EH (cell line): ENCODE data around the gene PSORS1C2.
"Not testable (repeated sequence)": the region's sequence is repeated elsewhere in the genome, so short reads cannot be mapped to it uniquely, and the experiment has no call there.

Source experiments
- DNase-seq: peaks from one replicate; pipeline ENCODE4 v3.0.0-alpha.2; 2015; ENCODE audit warnings: low read depth

PSORS1C2 gene

DNA sequence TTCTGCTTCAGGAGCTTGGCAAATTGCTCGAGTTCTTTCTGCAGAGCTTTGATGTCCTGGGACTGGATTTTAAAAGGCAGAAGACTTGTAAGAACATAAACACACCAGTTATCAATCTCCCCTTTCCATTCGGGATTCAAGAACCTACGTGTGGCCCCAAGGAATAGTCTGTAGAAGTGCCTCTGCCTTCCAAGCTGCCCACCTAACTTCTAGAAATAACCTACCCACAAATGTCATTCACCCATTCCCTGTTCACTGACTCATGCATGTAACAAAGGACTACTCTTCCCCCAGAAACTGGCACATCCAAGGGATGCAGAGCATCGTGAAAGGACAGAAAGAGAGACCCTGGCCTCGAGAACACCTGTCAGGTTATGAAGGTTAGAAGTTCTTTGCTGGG lies 27.1 kb upstream of the PSORS1C2 start:
- no peak for DNase-seq

DNA sequence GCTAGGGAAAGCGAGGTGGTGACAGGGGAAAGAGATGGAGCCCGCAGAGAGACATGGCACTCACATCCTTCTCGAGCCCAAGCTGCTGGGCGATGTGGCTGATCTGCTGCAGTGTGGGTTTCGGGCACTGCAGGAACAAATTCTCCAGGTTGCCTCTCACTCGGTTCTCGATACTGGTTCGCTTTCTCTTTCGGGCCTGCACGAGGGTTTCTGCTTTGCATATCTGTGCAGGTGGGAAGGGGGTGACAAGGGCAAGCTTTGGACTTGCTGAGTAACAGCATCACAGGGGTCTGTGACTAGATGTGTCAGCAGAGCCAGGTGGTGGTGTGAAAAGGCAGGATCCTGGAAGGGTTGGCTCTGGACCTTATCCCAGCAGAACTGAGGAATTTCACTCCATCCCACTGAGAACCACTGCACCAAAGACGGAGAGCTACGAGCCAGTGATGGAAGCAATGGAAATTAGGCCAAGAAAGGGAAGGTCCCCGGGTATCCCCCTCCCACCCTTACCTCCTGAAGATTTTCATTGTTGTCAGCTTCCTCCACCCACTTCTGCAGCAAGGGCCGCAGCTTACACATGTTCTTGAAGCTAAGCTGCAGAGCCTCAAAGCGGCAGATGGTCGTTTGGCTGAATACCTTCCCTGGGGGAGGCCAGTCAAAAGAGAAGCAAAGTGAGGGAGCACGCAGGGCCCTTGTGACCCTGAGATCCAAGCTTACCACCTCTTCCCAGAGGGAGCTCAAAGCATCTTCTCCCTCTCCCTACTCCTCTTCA lies 26.4 kb upstream of the PSORS1C2 start:
- not testable (repeated sequence) for DNase-seq

DNA sequence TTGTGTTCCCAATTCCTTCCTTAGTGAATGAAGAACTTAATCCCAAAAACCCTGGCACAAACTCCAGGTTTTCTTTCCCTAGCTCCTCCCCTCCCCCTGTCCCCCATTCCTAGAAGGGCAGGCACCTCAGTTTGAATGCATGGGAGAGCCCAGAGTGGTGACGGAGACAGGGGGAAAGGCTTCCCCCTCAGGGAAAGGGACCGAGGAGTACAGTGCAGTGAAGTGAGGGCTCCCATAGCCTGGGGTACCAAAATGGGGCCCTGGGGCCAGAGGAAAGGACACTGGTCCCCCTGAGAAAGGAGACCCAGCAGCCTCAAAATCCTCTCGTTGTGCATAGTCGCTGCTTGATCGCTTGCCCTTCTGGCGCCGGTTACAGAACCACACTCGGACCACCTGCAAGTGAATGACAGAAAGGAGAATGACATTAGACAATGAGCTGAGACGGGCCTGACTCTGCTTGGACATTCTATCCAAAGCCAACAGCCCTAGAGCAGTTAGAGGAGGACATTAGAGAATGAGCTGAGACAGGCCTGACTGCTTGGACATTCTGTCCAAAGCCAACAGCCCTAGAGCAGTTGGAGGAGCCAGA lies 25.7 kb upstream of the PSORS1C2 start:
- DNase-seq: not testable (repeated sequence)

DNA sequence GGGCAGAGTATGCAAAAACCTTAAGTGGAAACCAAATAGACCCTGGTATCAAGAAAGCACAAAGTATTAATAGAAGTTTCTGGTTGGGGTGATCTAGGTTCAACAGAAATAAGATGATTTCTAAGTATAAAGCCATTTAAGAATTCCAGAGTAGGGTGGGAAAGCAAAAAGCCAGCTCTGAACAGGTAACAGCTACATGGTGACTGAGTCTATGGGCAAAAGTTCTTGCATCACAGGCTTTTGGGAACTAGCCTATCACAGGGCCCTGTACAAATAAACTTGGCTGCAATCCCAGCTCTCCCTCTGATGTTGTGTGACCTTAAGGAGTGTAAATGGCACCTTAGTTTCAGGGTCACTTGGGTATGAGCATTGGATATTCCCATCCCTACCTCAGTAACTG lies 25.1 kb upstream of the PSORS1C2 start:
- DNase-seq: no peak

DNA sequence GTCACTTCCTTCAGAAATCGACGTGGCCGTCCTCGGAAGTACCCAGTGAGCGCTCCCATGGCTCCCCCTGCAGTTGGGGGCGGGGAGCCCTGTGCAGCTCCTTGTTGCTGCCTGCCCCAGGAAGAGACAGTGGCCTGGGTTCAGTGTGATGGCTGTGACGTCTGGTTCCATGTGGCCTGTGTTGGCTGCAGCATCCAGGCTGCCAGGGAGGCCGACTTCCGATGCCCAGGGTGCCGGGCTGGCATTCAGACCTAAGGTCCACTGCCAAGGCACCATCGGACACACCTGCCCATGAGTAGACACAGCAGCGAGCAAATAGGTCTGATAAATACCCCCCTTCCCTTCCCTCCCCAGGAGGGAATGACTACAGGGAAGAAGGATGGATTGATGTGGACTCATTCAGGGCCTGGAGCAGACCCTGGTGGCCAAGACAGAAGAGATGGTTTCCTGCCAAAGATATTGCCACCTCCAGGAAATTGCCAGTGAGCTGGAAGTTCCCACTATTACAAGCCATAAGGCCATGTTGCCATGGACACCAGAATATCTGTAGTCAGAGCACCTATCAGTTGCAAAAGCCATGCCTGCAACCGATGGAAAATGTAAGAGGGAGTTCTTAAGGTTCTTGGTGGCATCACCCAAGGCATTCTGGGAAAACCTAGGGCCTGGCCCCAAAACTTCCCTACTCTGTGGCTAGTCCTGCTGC lies 23.7 kb upstream of the PSORS1C2 start:
- DNase-seq: no peak

DNA sequence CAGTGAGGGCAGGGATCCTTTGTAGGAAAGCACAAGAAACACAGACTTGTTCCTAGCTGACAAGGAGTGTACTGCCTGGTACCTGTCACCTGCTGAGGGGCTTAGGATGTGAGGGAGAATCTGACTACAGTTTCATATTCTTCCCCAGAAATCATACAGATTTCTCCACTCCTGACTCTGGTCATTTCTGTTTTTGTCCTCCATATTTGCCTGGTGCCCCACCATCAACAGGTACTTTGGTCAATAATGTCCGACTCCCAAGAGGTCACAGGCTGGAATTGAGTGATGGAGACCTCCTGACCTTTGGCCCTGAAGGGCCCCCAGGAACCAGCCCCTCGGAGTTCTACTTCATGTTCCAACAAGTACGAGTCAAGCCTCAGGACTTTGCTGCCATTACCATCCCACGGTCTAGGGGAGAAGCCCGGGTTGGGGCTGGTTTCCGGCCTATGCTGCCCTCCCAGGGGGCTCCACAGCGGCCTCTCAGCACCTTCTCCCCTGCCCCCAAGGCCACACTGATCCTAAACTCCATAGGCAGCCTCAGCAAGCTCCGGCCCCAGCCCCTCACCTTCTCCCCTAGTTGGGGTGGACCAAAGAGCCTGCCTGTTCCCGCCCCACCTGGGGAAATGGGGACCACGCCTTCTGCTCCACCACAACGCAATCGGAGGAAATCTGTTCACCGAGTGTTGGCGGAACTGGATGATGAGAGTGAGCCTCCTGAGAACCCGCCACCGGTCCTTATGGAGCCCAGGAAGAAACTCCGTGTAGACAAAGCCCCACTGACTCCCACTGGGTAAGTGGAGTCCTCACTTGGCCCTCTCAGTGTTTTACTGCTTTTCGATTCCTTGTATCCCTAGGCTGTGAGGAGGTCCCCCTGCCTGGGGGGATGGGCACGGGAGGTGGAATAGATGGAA lies 22.6 kb upstream of the PSORS1C2 start:
- DNase-seq: no peak

DNA sequence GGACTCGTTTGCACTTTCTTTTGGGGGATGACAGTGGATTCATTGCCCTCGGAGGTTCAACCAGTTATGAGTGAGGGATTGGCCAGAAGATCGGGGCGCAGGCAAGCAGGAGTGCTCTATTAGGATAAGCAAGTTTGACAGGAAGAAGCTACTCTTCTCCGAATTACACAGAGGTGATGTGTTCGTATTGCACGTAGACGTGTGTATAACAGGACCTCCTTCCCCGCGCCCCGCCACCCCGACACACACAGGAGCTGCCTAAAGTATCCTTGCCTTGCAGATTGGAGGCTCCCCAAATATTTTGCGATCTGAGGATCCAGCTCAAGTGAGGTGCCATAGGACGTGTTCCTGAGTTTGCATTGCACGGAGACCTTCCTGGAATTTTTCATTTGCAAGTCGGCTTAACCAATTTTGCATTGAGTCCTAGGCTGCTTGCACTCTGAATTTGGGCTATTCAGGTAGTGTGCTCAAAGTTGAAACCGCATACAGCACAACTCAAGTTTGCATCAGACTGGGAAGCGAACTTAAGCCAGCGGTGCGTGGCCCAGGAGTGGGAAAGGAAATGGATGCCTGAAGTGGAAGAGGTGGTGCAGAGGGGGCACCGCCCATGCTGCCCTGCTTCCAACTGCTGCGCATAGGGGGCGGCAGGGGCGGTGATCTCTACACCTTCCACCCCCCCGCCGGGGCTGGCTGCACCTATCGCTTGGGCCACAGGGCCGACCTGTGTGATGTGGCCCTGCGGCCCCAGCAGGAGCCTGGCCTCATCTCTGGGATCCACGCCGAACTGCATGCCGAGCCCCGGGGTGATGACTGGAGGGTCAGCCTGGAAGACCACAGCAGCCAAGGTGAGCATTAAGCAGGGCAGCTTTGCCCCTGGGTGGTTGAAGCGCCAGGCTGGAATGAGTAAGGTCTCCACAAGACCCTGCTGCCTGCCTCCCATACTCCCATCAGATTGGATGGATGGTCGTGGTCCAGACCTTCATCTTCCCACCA lies 20.3 kb upstream of the PSORS1C2 start:
- DNase-seq: peak; percentile 40

DNA sequence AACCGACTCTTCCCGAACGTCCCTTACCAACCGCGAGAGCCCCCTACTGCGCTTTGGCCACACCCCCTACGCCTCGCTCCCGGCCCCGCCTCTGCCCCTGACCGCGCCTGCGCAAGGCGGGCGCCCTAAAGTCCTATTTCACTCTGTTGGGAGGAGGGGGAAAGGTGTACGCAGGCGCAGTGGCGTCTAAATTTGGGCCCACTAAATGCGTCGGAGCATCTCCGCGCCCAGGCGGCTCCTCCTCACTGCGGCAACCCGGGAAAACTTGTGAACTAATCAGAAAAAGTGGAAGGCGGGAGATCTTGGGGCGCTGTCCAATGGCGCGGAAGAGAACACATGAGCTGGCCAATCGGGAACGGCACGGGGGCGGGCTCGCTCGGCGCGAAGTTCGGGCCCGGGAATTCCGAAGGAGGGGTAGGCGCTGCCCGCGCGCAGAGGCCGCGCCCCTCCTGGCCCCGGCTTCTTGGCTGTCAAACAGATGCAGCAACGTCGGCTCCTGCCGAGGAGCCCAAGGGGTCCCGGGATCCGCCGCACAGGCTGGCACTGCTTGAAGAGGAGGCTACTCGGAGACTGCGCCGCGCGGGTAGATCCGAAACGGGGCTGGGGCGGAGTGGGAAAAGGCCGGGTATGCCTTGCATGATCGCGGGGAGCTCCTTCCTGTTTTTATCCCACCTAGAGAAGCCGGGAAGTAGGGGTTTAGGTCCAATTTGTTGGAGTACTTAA lies 19.4 kb upstream of the PSORS1C2 start, which contains the start of gene TCF19:
Gene TCF19, plus strand, starts transcription at position 450 of the 723 bp plus-strand sequence. CDS start 881 bp downstream, outside the sequence.
- DNase-seq: peak; percentile 99

DNA sequence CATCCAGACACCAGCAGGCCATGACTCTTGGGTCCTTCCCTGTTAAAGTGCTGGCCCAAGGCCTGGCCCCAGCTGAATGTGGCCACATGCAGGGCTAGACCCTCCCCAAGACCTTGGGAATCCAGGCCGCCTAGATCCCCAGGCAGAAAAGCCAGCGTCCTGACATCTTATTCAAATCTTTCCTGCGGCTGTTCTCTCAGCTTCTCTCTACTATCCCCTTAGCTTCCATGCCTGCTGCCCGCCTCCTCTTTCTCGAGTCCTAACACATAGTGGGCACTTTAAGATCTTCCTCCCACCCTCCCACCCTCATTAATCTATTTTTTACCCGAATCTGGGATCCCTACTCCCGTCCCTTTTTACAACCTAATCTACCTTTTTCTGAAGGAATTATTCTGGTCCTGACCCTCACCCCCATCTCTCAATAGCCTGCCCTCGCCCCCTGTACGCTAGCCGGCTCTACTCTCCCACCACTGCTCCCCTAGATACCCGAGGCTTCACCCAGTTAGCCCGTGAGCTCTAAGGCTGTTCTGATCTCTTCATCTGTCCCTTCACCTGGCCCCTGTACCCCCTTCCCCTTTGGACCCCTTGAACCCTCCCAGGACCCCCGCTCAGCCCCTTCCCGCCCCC lies 18.8 kb upstream of the PSORS1C2 start, which contains the start of gene CCHCR1:
Gene CCHCR1, minus strand, starts transcription at position 290 of the 627 bp plus-strand sequence. Its CDS starts 202 bp downstream, at position 88.
- no peak for DNase-seq

DNA sequence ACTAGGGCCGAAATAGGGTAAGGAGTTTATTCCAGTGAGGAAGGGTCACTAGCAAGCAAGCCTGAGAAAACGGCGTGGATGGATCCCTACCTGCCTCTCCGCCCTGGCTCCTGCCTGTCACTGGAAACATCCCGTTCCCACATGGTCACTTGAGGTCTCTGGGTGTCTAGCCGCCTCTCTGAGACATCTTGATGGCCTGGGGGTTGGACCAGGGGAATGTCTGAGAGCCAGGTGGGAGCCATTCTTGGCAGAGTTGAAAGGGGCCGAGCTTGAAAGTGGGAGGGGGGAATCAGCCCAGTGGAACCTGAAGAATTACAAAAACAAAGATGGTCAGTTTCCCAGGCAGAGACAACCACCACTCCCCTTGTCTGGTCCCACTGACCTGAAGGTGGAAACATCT lies 17.8 kb upstream of the PSORS1C2 start:
- no peak for DNase-seq

DNA sequence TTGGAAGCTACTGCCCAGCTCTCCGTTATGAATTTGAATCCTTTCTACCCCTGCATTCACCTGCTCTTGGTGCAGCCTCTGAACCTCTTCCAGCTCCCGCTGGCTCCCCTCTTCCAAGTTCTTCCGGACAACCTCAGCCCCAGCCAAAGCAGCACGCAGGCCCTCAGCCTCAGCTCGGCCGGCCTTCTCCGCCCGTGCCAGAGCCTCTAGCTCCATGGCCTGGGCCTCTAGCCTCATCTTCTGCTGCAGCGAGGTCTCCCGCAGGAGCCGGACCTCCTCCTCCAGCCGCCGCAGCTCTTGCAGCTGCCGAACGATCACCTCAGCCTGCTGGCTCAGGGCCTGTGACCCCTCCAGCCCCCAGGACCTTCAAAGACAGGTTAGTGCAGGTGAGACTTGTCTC lies 15.6 kb upstream of the PSORS1C2 start:
- no peak for DNase-seq

DNA sequence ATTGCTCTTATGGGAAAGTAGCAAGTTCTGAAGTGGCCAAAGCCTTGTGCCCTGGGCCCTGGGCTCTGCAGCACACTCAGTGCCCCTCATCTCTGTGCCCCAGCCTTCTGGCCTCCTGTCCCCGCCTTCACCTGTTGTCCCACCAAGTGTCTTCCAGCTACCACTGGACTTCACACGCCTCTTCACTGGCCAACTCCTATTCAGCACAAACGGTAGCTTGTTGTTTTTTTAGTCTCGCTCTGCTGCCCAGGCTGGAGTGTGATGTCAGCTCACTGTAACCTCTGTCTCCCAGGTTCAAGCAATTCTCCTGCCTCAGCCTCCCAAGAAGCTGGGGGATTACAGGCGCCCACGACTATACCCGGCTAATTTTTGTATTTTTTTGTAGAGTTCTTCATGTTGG lies 13.9 kb upstream of the PSORS1C2 start:
- DNase-seq: no peak

DNA sequence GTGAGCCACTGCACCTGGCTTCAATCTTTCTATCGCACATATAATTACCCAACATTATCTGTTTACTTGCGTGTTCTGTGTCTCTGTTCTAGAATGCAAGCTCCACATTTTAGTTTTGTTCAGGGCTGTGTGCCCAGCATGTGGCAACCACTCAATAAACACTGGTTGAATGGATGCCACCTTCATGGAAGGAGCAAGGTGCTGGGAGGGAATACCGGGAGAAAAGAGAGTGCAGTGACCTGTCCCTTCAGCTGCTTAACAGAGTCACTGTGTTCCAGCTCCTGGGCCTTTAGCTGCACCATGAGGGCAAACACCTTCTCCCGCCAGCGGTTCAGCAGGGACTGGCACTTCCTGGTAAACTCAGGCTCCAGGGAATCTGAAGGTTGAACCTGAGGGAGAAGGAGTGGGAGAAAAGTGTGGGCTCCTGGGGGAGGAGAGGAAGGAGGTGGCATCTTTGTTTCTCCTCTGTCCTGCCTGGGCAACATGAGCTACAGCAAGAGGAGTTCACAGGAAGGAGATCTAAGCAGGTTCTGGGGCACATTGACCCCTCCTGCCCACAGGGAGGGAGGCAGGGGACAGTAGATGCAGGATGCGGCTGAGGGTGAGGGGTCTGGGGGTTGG lies 11.1 kb upstream of the PSORS1C2 start:
- DNase-seq: no peak

DNA sequence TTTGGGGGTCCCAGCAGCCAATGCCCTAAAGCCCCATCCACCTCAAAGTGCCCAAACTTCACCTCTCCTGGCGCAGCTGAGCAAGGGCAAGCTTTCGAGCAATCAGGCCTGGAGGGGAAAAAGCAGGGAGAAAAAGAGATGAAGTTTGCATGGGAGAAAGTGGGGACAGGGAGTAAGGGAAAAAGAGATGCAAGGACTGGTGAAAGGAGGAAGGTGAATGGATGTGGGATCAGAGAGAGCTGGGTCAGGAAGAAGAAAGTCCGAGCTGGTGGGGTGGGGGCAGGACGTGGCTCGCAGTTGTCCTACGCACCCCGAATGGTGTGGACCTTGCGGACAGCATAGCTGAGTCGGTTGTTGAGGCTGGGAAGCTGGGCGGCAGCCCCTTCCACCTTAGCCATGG lies 6.5 kb upstream of the PSORS1C2 start:
- no peak for DNase-seq

DNA sequence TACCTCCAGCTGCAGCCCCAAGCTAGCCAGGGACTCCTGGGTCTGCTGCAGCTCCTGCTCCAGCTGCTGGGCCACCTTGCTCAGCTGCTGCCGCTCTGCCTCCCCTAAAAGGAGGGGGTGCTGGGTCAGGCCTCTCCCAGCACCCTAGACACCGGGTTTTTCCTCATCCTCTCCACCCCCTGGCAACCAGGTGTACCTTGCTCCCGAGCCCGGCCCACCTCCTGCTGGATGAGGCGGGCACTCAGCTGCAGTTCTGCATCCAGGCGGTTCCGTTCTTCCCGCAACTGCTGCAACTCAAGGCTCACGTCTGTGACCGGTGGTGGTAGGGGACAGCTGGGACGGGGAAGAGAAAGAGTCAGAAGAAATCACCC lies 6.1 kb upstream of the PSORS1C2 start:
- DNase-seq: no peak

DNA sequence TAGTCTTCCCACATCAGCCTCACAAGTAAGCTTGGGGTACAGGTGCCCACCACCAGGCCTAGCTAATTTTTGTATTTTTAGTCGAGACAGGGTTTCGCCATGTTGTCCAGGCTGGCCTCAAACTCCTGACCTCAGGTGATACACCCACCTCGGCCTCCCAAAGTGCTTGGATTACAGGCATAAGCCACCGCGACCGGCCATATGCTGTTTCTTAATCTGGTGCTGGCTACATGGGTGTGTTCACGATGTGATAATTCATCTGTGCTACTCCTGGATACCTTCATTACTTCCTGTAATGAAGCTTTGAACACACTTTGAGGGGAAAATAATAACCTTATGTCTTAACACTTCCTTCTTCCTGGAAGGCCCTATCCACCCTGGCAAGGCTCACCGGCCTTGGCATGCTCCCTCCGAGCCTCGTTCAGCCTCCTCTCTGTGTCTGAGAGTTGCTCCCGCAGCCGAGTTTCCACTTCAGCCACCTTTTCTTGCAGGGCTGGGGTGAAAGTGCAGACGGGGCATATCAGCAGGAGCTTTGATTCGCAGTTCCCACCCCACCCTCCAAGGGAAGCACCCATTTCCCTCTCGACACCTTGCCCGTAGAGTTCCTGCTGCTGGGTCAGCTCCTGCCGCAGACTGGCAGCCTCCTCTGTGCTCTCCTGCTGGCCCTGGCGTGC lies 5.6 kb upstream of the PSORS1C2 start:
- no peak for DNase-seq

DNA sequence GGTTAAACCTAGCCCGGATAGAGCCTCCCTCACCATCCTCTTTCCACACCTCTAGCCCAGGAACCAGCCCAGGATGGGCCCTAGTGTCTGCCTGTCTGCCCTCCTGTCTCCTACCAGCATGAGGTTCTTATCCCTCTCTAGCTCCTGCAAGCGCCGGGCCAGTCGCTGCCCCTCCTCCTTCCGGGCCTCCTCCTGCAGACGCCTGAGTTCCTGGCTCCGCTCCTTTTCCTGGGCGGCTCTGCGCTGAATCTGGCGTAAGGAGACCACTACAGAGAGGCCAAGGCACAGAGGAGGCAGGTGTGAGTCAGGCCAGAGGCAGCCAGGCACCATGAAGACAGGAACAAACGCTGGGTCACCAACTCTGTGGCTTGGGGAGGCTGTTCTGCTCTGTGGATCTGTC lies 4.3 kb upstream of the PSORS1C2 start:
- peak; percentile 92 for DNase-seq

DNA sequence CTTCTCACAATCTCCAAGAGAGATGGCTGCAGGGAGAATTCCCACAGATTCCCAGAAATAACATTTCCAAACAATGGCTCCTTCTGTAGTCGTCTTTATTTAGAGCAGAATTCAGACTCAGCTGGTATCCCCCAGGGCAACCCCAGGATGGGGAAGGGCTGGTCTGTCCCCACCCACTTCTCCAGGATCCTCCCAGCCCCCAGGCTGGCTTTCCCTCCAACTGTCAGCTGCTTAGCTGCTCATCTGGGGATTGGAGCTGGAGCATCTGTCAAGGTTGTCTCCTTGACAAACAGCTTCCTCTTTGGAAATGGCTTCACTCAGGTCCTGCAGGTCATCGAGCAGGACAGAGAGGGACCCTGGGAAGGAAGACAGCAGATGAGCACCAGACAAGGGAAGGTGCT lies 3.5 kb upstream of the PSORS1C2 start:
- DNase-seq: no peak

DNA sequence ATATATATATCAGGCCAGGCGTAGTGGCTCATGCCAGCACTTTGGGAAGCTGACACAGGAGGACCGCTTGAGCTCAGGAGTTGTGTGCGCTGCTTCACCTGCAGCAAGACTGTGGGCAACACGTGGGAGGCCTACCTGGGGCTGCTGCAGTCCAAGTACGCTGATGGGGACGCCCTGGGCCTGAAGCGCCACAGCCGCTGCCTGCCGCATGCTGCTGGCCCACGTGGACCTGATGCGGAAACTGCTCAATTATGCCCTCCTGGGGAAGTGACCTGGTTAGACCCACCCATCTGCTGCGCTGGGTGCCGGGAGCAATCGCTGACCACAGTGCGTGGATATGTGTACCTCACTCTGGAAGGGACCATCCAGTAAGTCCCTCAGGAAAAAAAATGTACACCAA lies 1.8 kb upstream of the PSORS1C2 start:
- DNase-seq: no peak
